H1 (cell line): ENCODE data around the gene ERC1. TPM values are rescaled to one million over a fixed set of nuclear protein-coding genes. Genes with fewer than 3 reads are reported as not detected.

Experiments
- CHD2 ChIP-seq: IDR thresholded peaks from 2 replicates; pipeline ENCODE4 v1.6.1; 2012; ENCODE audit warnings: low read length, improper control_type of control experiment
- CHD7 ChIP-seq: fragments of 300-600 bp; sonication (generic); IDR thresholded peaks from 2 replicates; pipeline ENCODE4 v1.7.1; 2012; ENCODE audit warnings: low read length, moderate library complexity, mild to moderate bottlenecking, inconsistent platforms; ENCODE audit not compliant: insufficient replicate concordance
- CTBP2 ChIP-seq: IDR thresholded peaks from 2 replicates; pipeline ENCODE4 v1.7.0; 2011; ENCODE audit warnings: borderline replicate concordance, mild to moderate bottlenecking, moderate library complexity, mixed read lengths, low read length; ENCODE audit not compliant: insufficient read depth, insufficient read length
- HDAC6 ChIP-seq: IDR thresholded peaks from one replicate; pipeline ENCODE4 v1.7.1; 2012; ENCODE audit warnings: low read depth, mild to moderate bottlenecking, inconsistent platforms, low read length, moderate library complexity
- KDM5A ChIP-seq: fragments of 200-600 bp; IDR thresholded peaks from 2 replicates; pipeline ENCODE4 v1.7.1; 2012; ENCODE audit warnings: mild to moderate bottlenecking, low read length, inconsistent platforms, mixed read lengths
- RXRA ChIP-seq: IDR thresholded peaks from 2 replicates; pipeline ENCODE4 v1.6.1; 2011; ENCODE audit warnings: low read depth, mild to moderate bottlenecking, low read length, moderate library complexity; ENCODE audit not compliant: insufficient read depth
- polyA plus RNA-seq, 7 experiments: library from polyadenylated mRNA; depleted of rRNA in 3 of 7; stranded (reverse) in 5 of 7; unstranded in 2 of 7; fragments of >200 nt in 5 of 7; fragments of 200-250 nt in 2 of 7; gene quantifications; 1 replicate in 5 of 7; 2 replicates in 1 of 7; 4 replicates in 1 of 7; pipeline versions ENCODE4 v1.2.1 to v1.2.3, GENCODE V29; 2011 to 2013; ENCODE audit warnings: missing spikeins in 2 of 7, mixed read lengths in 2 of 7
- total RNA-seq: library from RNA; stranded (reverse); fragmentation: NEBNext Ultra II Directional; extraction: Animal tissue kit (Norgen Biotek cat#: 25700); gene quantifications from 2 replicates; pipeline ENCODE4 v1.2.1, GENCODE V29; 2021

The ERC1 gene
- total and polyA plus RNA-seq, 2 of the 8 experiments (the other 6 are each of a cell fraction or from before 2014, with no cell fraction given) = 7.8 to 45.7 TPM

GRCh38 chr12:1185460-1186182 lies 194.6 kb downstream of the ERC1 start (continued):
- TF ChIP-seq CHD7 = no peak
- TF ChIP-seq CHD2 = no peak
- TF ChIP-seq HDAC6 = no peak
- no peak for TF ChIP-seq RXRA
- TF ChIP-seq CTBP2 = no peak
- TF ChIP-seq KDM5A = no peak
